H1 (cell line): ENCODE results near the gene YTHDC2. TPM values are rescaled to one million over a fixed set of nuclear protein-coding genes. Genes with fewer than 3 reads are reported as not detected.
A peak's percentile ranks its signal among the peaks of the same experiment; 100 is the strongest.

Experiments
- CBX8 ChIP-seq: fragments of 300-800, 300-1000 bp; sonication (generic); IDR thresholded peaks from 2 replicates; pipeline ENCODE4 v1.7.1; 2016; ENCODE audit warnings: low read depth, low read length, borderline replicate concordance
- CREB1 ChIP-seq: IDR thresholded peaks from 2 replicates; pipeline ENCODE4 v1.6.1; 2012; ENCODE audit warnings: inconsistent platforms
- CTCF ChIP-seq, 3 experiments: IDR thresholded peaks; 1 replicate in 2 of 3; 2 replicates in 1 of 3; pipeline versions ENCODE4 v1.5.1 to v1.6.1; 2011; ENCODE audit warnings: low read length in 3 of 3, mild to moderate bottlenecking in 3 of 3, inconsistent platforms in 2 of 3, low read depth in 1 of 3, moderate library complexity in 1 of 3; ENCODE audit not compliant: insufficient read depth in 1 of 3; ENCODE audit errors: control extremely low read depth in 1 of 3
- EGR1 ChIP-seq: IDR thresholded peaks from 2 replicates; pipeline ENCODE4 v1.6.1; 2011; ENCODE audit warnings: low read depth, low read length, borderline replicate concordance
- JUND ChIP-seq: IDR thresholded peaks from 2 replicates; pipeline ENCODE4 v1.6.1; 2011; ENCODE audit warnings: mild to moderate bottlenecking, improper control_type of control experiment, low read length
- KDM1A ChIP-seq: fragments of 200-600, 300-600 bp; sonication (generic); IDR thresholded peaks from 2 replicates; pipeline ENCODE4 v1.7.1; 2016; ENCODE audit warnings: mild to moderate bottlenecking, low read length, borderline replicate concordance
- KDM5A ChIP-seq: fragments of 200-600 bp; IDR thresholded peaks from 2 replicates; pipeline ENCODE4 v1.7.1; 2012; ENCODE audit warnings: mild to moderate bottlenecking, low read length, inconsistent platforms, mixed read lengths
- RNF2 ChIP-seq: fragments of 200-900, 300-1000 bp; sonication (generic); IDR thresholded peaks from 2 replicates; pipeline ENCODE4 v1.7.1; 2016; ENCODE audit warnings: borderline replicate concordance, low read depth, mild to moderate bottlenecking, antibody characterized with exemption, low read length; ENCODE audit not compliant: poor library complexity, severe bottlenecking; ENCODE audit errors: missing control alignments
- SIN3A ChIP-seq, 2 experiments: IDR thresholded peaks in 1 of 2; conservative IDR thresholded peaks in 1 of 2; 2 replicates each; pipeline ENCODE4 v1.6.1; 2011 to 2012; ENCODE audit warnings: low read length in 2 of 2, improper control_type of control experiment in 1 of 2, low read depth in 1 of 2, mild to moderate bottlenecking in 1 of 2
- SIRT6 ChIP-seq: IDR thresholded peaks from one replicate; pipeline ENCODE4 v1.7.1; 2012; ENCODE audit warnings: low read length, inconsistent platforms
- SIX5 ChIP-seq: IDR thresholded peaks from 2 replicates; pipeline ENCODE4 v1.6.1; 2011; ENCODE audit warnings: mild to moderate bottlenecking, low read depth, low read length
- SP2 ChIP-seq: IDR thresholded peaks from 2 replicates; pipeline ENCODE4 v1.6.1; 2012; ENCODE audit warnings: mild to moderate bottlenecking, low read length, inconsistent platforms
- SP4 ChIP-seq: IDR thresholded peaks from 2 replicates; pipeline ENCODE4 v1.6.1; 2012; ENCODE audit warnings: low read length, inconsistent platforms
- SRF ChIP-seq: IDR thresholded peaks from 2 replicates; pipeline ENCODE4 v1.6.1; 2011; ENCODE audit warnings: mild to moderate bottlenecking, low read depth, low read length, moderate library complexity
- SUZ12 ChIP-seq: fragments of 200-600 bp; sonication (generic); IDR thresholded peaks from 2 replicates; pipeline ENCODE4 v1.6.1; 2012; ENCODE audit warnings: mild to moderate bottlenecking, inconsistent platforms, low read length, moderate library complexity, mixed read lengths
- TBP ChIP-seq: IDR thresholded peaks from 2 replicates; pipeline ENCODE4 v1.6.1; 2011; ENCODE audit warnings: low read depth, low read length, improper control_type of control experiment
- TCF12 ChIP-seq: IDR thresholded peaks from 2 replicates; pipeline ENCODE4 v1.6.1; 2011; ENCODE audit warnings: low read depth, mild to moderate bottlenecking, low read length
- polyA plus RNA-seq, 7 experiments: library from polyadenylated mRNA; depleted of rRNA in 3 of 7; stranded (reverse) in 5 of 7; unstranded in 2 of 7; fragments of >200 nt in 5 of 7; fragments of 200-250 nt in 2 of 7; gene quantifications; 1 replicate in 5 of 7; 2 replicates in 1 of 7; 4 replicates in 1 of 7; pipeline versions ENCODE4 v1.2.1 to v1.2.3, GENCODE V29; 2011 to 2013; ENCODE audit warnings: missing spikeins in 2 of 7, mixed read lengths in 2 of 7
- total RNA-seq: library from RNA; stranded (reverse); fragmentation: NEBNext Ultra II Directional; extraction: Animal tissue kit (Norgen Biotek cat#: 25700); gene quantifications from 2 replicates; pipeline ENCODE4 v1.2.1, GENCODE V29; 2021
- TF ChIP-seq, protein P1 (sequence below): IDR thresholded peaks from 2 replicates; pipeline ENCODE4 v1.6.1; 2011; ENCODE audit warnings: low read depth, mild to moderate bottlenecking, low read length; ENCODE audit not compliant: insufficient read depth
- TF ChIP-seq, protein P2 (sequence below): IDR thresholded peaks from 2 replicates; pipeline ENCODE4 v1.6.1; 2012; ENCODE audit warnings: low read length, inconsistent platforms

Gene YTHDC2
- total and polyA plus RNA-seq, 2 of the 8 experiments (the other 6 are each of a cell fraction or from before 2014, with no cell fraction given): 4.3 to 20.1 TPM

DNA sequence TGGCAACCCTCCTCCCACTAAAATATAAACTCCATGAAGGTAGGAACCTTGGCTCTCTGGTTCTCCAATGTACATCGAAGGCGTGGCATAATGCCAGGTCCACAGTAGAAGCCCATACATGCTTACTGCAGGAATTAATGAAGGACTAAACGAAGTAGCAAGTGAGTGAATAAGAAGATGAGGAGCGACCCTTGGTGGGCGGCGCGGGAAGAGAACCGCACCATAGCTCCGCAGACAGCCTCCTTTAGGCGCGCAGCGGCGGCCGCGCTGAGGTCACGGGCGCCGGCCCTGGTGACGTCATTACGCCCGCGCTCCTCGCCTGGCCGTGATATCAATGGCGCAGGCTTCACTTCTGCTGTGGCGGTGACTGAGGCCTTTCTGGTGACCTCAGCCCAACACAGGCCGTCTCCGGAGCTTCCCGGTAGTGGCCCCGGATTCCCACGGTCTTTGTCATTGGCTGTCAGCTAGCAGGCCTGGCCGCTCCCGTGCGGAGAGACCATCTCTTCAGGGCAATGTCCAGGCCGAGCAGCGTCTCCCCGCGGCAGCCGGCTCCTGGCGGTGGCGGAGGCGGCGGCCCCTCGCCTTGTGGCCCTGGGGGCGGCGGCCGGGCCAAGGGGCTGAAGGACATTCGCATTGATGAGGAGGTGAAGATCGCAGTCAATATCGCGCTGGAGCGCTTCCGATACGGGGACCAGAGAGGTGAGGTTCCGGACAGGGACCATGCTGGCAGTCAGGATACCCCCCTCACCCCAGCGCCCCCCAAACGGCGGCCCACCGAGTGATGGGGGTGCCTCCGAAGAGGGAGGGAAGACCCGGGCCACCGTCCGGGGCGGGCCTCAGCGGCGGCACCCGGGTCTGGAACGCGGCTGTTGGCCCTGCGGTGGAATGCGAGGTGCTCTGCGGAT, at the start of gene YTHDC2 (continued):
- TF ChIP-seq SIN3A (conservative IDR thresholded peaks at IDR 0.05 in 1 of 2, IDR thresholded peaks at IDR 0.05 in 1 of 2; ENCODE audit: low read depth in 1 of 2, low read length in 2 of 2) (0 out of 4 replicates have a peak, but pooled peaks of 1 of the 2 experiments have one; percentile 41), SRF (no peak), CREB1 (peak; percentile 97), EGR1 (no peak; the same call in 1 of the 2 replicates), KDM5A (no peak; the same call in 1 of the 2 replicates), SP2 (no peak), SP4 (no peak), SIX5 (no peak), JUND (peak; percentile 96), SUZ12 (no peak), SIRT6 (no peak), KDM1A (no peak), CBX8 (no peak), TBP (peak; percentile 75; the same call in 1 of the 2 replicates), RNF2 (no peak), CTCF (IDR thresholded peaks at IDR 0.05; ENCODE audit: control extremely low read depth in 1 of 3, insufficient read depth in 1 of 3, low read depth in 1 of 3, low read length in 3 of 3) (peak; percentile 59 to 79 (median 66)), TCF12 (no peak)
- TF ChIP-seq, protein P1, sequence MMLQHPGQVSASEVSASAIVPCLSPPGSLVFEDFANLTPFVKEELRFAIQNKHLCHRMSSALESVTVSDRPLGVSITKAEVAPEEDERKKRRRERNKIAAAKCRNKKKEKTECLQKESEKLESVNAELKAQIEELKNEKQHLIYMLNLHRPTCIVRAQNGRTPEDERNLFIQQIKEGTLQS: 0 out of 2 replicates have a peak, but pooled peaks have one; percentile 34
- TF ChIP-seq, protein P2, sequence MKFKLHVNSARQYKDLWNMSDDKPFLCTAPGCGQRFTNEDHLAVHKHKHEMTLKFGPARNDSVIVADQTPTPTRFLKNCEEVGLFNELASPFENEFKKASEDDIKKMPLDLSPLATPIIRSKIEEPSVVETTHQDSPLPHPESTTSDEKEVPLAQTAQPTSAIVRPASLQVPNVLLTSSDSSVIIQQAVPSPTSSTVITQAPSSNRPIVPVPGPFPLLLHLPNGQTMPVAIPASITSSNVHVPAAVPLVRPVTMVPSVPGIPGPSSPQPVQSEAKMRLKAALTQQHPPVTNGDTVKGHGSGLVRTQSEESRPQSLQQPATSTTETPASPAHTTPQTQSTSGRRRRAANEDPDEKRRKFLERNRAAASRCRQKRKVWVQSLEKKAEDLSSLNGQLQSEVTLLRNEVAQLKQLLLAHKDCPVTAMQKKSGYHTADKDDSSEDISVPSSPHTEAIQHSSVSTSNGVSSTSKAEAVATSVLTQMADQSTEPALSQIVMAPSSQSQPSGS: peak; percentile 96
